HCT116 (cell line): ENCODE data around the gene CACNB2.

Source experiments
- CEBPB ChIP-seq: IDR thresholded peaks from 2 replicates; pipeline ENCODE4 v1.6.1; 2012; ENCODE audit warnings: low read depth
- CTCF ChIP-seq, 3 experiments: fragments of 200-600 bp in 1 of 3; sonication (generic) in 1 of 3; IDR thresholded peaks in 2 of 3; conservative IDR thresholded peaks in 1 of 3; 2 replicates each; pipeline ENCODE4 v1.5.1; 2012 to 2017; ENCODE audit warnings: low read depth in 2 of 3, low read length in 2 of 3, antibody characterized with exemption in 1 of 3, borderline replicate concordance in 1 of 3, control low read depth in 1 of 3, mild to moderate bottlenecking in 1 of 3, mixed read lengths in 1 of 3, mixed run types in 1 of 3, moderate library complexity in 1 of 3; ENCODE audit not compliant: insufficient read depth in 1 of 3
- POLR2A ChIP-seq: IDR thresholded peaks from 2 replicates; pipeline ENCODE4 v1.7.0; 2011; ENCODE audit warnings: borderline replicate concordance; ENCODE audit not compliant: insufficient read depth, insufficient read length; ENCODE audit errors: extremely low read depth
- POLR2AphosphoS5 ChIP-seq: IDR thresholded peaks from 2 replicates; pipeline ENCODE4 v1.6.1; 2011; ENCODE audit warnings: mild to moderate bottlenecking, low read depth, low read length, moderate library complexity

DNA sequence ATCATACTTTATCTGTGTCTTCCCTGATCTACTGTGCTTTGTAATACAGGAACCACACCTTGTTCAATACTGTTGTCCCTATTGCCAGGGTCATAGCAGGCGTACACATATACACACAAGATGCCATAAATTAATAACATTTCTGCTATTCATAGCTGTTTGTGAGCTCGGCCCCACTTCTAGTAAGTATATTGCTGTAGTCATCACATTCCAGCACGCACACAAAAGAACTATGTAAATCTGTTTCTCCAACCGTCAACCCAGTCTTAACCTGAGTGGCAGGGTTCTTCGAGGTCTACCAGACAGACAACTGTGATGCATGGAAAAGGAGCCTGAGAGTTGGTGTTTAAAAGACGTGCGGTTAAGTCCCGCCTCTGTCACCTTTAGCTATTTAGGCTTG is 5.7 kb upstream of the CACNB2 start:
- TF ChIP-seq CEBPB, result no peak
- no peak for TF ChIP-seq CTCF (IDR thresholded peaks at IDR 0.05 in 2 of 3, conservative IDR thresholded peaks at IDR 0.05 in 1 of 3; ENCODE audit: borderline replicate concordance in 1 of 3, insufficient read depth in 1 of 3, low read depth in 2 of 3, low read length in 2 of 3)
- no peak for TF ChIP-seq POLR2A
- TF ChIP-seq POLR2AphosphoS5, result no peak
